ENCODE measurements around the gene SFN.
"Not testable (repeated sequence)": the region's sequence is repeated elsewhere in the genome, so short reads cannot be mapped to it uniquely, and the experiment has no call there.

Gene SFN

GRCh38 chr1:26874896-26875295 lies 11.9 kb downstream of the SFN start:
- DNase-seq, result no peak

GRCh38 chr1:26877326-26877725 lies 14.4 kb downstream of the SFN start:
- DNase-seq, result no peak

- DNase-seq, result no peak
These were observed 16.8 kb downstream of the SFN start for GRCh38 chr1:26879793-26880192.

GRCh38 chr1:26881611-26882010 lies 18.7 kb downstream of the SFN start:
- not testable (repeated sequence) for DNase-seq

GRCh38 chr1:26882696-26883463 lies 19.9 kb downstream of the SFN start:
- no peak for DNase-seq

GRCh38 chr1:26887125-26887524 lies 24.2 kb downstream of the SFN start:
- no peak for DNase-seq

GRCh38 chr1:26888231-26888630 lies 25.3 kb downstream of the SFN start:
- no peak for DNase-seq

- peak; percentile 74 for DNase-seq
These were observed 26.9 kb downstream of the SFN start, which contains the start of gene GPN2 for GRCh38 chr1:26889551-26890466. Gene GPN2 (minus strand): TSS chr1:26890283. CDS start chr1:26890096, 187 bp downstream.

GRCh38 chr1:26890467-26890796 lies 27.5 kb downstream of the SFN start:
- DNase-seq, result no peak

GRCh38 chr1:26894263-26894662 lies 31.3 kb downstream of the SFN start:
- DNase-seq, result no peak

GRCh38 chr1:26897351-26897750 lies 34.4 kb downstream of the SFN start:
- no peak for DNase-seq

- peak; percentile 96 for DNase-seq
These were observed 37.3 kb downstream of the SFN start, which contains the start of gene GPATCH3 for GRCh38 chr1:26900001-26900814. Gene GPATCH3 (minus strand): TSS chr1:26900467. CDS start chr1:26900442, 25 bp downstream.

GRCh38 chr1:26900815-26901511 lies 38.0 kb downstream of the SFN start:
- no peak for DNase-seq

GRCh38 chr1:26907071-26907917 lies 44.3 kb downstream of the SFN start:
- no peak for DNase-seq

GRCh38 chr1:26909951-26910342 lies 47.0 kb downstream of the SFN start:
- no peak for DNase-seq

- no peak for DNase-seq
These were observed 47.6 kb downstream of the SFN start for GRCh38 chr1:26910343-26911160.

GRCh38 chr1:26911399-26912146 lies 48.6 kb downstream of the SFN start:
- DNase-seq, result no peak

GRCh38 chr1:26912147-26912490 lies 49.2 kb downstream of the SFN start:
- DNase-seq, result no peak

- no peak for DNase-seq
These were observed 50.4 kb downstream of the SFN start for GRCh38 chr1:26913389-26913753.
